GM12874 (cell line): Measurements from ENCODE around the gene ANKRD37.

Source experiments
- TF ChIP-seq, protein P1 (sequence below): IDR thresholded peaks from 2 replicates; pipeline ENCODE4 v1.5.1; 2011; ENCODE audit warnings: low read depth, mild to moderate bottlenecking, control low read depth, low read length, moderate library complexity; ENCODE audit not compliant: insufficient read depth

ANKRD37 gene

DNA sequence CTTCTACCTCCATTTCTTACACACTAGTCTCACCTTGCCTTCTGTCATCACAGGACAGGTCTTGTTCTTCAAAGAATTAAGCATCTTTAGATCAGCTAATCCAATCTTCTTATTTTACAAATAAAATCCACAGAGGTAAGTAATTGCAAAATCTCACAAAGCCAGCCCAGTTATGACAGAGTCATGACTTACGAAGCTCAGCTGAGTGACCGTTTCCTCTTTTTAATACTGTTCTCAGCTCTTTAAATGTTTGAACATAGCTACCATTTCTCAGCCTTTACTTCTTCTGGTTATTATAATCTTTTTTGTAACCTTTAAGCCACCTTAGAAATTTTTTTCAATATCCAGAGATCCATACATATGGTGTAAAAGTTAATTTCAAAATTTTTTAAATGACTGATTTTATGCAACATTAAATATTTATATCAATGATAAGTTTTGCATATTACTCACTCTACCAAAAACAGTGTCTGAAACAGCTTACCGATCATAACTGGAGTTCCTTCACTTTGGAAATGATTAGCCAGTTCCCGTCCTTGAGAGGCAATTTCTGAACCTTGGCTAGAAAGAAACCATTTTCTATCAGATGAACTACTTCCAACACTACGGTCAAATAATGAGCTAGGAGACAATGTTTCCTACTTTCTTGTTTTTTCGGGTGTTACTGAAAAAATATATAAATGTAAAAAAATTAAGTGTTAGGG, 8.8 kb downstream of the ANKRD37 start:
- TF ChIP-seq, protein P1, sequence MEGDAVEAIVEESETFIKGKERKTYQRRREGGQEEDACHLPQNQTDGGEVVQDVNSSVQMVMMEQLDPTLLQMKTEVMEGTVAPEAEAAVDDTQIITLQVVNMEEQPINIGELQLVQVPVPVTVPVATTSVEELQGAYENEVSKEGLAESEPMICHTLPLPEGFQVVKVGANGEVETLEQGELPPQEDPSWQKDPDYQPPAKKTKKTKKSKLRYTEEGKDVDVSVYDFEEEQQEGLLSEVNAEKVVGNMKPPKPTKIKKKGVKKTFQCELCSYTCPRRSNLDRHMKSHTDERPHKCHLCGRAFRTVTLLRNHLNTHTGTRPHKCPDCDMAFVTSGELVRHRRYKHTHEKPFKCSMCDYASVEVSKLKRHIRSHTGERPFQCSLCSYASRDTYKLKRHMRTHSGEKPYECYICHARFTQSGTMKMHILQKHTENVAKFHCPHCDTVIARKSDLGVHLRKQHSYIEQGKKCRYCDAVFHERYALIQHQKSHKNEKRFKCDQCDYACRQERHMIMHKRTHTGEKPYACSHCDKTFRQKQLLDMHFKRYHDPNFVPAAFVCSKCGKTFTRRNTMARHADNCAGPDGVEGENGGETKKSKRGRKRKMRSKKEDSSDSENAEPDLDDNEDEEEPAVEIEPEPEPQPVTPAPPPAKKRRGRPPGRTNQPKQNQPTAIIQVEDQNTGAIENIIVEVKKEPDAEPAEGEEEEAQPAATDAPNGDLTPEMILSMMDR, result no peak

DNA sequence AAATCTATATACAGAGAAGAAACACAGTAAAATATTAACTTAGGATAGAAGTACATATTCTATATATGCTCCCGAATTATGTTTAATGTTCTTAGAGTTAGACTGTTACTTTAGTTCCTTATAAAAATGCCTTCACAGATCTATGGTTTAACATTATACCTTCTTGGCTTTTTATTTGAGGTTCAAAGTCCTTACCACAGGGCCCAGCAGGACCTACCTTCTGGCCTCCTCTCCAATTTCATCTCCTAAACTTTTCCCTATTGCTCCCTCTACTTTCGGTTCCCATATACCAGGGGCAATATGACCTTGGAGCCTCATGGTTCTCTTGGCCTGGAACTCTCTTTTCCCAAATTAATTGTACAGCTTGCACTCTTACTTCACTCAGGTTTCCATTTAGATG, 11.8 kb downstream of the ANKRD37 start:
- TF ChIP-seq, protein P1, result no peak

DNA sequence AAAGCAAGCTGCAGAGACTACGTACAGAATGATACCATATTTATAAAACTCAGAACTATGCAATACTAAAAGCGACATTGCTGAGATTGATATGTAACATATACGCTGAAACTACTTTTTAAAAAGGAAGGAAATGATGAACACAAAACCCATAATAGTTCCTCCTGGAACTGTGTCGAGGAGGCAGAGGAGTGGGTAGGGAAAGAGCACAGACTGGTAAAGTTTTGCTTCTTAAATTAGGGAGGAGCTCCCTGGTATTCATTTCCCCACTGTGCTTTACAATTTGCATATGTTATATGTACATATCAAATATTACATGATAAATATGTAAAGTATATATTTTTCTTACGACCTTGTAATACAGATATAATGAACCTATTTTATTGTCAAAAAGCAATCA, 15.2 kb downstream of the ANKRD37 start:
- TF ChIP-seq, protein P1, result no peak

DNA sequence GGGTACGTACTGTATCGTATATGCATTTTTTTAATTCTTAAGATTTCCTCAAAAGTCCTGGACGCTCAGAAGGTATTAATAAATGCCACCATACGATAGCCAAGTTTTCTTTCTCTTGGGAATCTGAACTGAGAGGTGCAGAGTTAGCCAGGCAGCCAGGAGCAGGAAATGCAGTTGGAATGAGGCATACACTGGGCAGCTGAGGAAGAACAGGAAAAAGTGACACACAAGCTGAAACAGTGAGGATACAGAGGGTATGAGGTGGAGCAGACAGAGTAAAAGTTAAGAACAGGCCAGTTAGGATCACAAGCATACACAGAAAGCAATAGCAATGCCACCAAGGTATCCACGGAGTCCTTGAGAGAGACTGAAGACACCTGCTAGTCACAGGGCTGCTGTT, 15.8 kb downstream of the ANKRD37 start:
- TF ChIP-seq, protein P1, result no peak

DNA sequence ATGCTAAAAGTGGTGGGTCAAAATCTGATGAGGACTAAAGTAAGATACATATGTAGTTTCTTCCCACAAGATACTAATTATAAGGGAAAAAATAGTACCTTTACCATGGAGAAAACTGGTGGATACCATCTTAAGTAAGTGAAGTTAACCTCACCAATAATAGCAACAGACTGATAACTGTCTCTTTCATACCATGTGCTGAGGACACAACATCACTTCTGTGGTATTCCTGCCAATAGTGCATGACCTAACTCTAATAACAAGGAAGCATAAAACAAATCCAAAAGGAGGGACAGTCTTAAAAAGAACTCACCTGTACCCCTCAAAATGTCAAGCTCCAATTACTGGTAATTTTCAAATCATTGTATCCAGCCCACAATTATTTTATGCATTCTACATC, 20.3 kb downstream of the ANKRD37 start:
- TF ChIP-seq, protein P1, result no peak

- TF ChIP-seq, protein P1, result no peak
These were observed 24.9 kb downstream of the ANKRD37 start for GRCh38 chr4:185421366-185422124.

DNA sequence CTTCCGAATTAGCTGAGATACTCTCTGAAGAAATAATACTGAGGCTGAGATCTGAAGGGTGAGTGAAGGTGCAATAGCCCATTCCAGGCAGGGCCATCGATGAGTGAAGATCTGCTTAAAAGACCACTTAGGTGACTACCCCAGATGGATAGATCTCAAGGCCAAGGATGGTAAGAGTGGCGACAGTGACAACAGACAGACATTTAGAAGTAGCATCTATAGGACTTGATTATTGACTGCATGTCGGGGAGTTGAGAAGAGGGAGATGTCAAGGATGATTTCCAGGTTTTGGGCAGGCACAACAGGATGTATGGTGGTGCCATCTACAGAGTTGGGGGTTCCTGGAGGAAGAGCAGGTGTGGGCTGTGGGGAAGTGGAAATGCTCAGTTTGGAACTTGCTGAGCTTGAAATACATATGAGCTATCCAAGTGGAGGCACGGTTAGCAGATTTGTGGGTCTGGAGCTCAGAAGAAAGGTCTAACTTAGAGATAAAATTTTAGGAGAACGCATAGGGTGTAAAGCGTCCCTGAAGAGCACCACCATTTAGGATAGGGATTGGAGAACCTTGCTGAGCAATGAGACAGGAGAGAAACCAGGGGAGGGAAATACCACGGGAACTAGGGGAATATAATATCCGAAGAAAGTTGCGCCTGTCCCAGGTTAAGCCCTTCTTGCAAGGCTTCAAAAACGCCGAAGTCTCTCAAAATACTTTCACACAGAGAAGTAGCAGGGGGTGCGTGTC, 28.4 kb downstream of the ANKRD37 start:
- TF ChIP-seq, protein P1, result no peak
